OCI-LY3 (cell line): ENCODE data around the gene SPECC1.

Experiments
- CTCF ChIP-seq: fragments of 200-600, 300-600 bp; sonication (generic); IDR thresholded peaks from 2 replicates; pipeline ENCODE4 v1.5.1; 2014; ENCODE audit warnings: antibody characterized with exemption, low read length, low read depth
- EZH2phosphoT487 ChIP-seq: fragments of 200-600 bp; shearing (Covaris generic); IDR thresholded peaks from 2 replicates; pipeline ENCODE4 v1.6.1; 2018; ENCODE audit warnings: antibody characterized with exemption, mixed run types, low read depth

- TF ChIP-seq CTCF (no peak), EZH2phosphoT487 (no peak)
Measured at GRCh38 chr17:20008242-20009051, 712 bp upstream of the SPECC1 start.
